Epithelial cell of proximal tubule (primary cell): ENCODE data around the gene COA1. TPM values are rescaled to one million over a fixed set of nuclear protein-coding genes. Genes with fewer than 3 reads are reported as not detected.

Experiments
- DNase-seq: peaks from one replicate; pipeline ENCODE4 v3.0.0-alpha.2; 2011; ENCODE audit warnings: low read depth
- H3K4me3 ChIP-seq: 2 replicates; pipeline ENCODE4 v1.5.1; 2011; ENCODE audit warnings: low read depth, mild to moderate bottlenecking, low read length
- total RNA-seq: library from RNA; depleted of rRNA; stranded (reverse); fragments of >200 nt; gene quantifications from 2 replicates; pipeline ENCODE4 v1.2.3, GENCODE V29; 2015
- TF ChIP-seq, protein P1 (sequence below): conservative IDR thresholded peaks from 2 replicates; pipeline ENCODE4 v1.5.1; 2012; ENCODE audit warnings: low read depth, mild to moderate bottlenecking, low read length

COA1 gene
- total RNA-seq, 1 donor from 2014 or later = 54.0 TPM

DNA sequence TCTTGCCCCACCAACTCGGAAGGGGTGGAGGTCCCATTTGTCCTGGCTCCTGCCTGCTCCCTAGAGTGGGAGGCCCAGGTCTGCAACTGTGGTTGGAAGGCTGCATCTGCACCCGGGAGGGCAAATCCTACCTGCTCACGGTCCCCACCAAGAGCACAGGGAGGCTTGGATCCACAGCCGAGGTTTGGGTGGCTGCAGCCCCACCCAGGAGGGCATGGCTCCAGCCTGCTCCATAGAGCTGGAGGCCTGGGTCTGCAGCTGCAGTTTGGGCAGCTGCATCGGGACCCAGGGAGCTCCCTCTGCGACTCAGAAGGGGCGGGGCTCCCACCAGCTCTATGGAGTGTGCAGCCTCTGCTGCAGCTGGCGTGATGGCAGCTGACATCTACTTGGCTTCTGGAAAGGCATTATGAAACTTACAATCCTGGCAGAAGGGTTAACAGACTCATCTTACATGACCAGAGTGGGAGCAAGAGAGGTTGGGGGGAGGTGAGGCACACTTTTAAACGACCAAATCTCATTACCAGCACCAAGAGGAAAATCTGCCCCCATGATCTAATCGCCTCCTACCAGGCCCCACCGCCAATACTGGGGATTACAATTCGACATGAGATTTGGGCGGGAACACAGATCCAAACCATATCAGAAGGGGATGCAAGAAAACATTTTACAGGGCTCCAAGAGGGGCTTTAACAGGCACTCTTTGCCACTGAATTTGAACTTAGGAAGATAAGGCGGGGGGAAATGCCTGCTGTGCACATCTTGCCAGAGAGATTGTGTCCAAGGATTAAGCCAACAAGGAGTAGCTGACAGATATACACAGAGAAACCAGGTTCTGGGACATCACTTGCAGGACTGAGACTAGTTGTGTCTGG is 20.9 kb upstream of the COA1 start:
- no peak overlapping the region for H3K4me3 ChIP-seq
- TF ChIP-seq, protein P1, sequence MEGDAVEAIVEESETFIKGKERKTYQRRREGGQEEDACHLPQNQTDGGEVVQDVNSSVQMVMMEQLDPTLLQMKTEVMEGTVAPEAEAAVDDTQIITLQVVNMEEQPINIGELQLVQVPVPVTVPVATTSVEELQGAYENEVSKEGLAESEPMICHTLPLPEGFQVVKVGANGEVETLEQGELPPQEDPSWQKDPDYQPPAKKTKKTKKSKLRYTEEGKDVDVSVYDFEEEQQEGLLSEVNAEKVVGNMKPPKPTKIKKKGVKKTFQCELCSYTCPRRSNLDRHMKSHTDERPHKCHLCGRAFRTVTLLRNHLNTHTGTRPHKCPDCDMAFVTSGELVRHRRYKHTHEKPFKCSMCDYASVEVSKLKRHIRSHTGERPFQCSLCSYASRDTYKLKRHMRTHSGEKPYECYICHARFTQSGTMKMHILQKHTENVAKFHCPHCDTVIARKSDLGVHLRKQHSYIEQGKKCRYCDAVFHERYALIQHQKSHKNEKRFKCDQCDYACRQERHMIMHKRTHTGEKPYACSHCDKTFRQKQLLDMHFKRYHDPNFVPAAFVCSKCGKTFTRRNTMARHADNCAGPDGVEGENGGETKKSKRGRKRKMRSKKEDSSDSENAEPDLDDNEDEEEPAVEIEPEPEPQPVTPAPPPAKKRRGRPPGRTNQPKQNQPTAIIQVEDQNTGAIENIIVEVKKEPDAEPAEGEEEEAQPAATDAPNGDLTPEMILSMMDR = no peak
- no peak for DNase-seq

DNA sequence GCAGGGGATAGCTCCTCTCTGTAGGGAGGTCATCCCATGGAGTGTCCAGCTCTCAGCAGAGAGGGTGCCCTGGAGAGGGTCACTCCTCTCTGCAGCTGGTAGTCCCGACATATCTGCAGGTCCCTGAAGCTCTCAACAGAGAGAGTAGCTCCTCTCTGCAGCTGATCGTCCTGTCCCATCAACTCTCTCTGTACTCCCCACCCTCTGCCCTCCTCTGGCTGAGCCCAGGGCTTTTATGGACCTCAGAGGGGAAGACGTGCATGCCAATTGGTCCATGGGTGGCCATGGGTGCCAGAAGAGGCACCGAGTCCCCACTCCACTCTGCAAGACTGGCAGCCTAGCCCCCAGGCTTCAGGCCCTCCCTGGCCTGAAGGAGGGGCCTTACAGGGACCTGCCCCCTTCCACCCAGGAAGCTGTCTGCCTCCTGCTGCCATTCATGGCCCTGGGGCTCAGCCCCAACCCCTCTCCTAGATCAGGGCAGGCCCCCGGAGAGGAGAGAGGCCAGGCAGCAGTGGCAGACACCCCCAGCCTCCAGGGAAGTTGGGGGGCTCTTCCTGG is 20.1 kb upstream of the COA1 start:
- DNase-seq = no peak
- H3K4me3 ChIP-seq = no peak overlapping the region
- TF ChIP-seq, protein P1 = no peak

DNA sequence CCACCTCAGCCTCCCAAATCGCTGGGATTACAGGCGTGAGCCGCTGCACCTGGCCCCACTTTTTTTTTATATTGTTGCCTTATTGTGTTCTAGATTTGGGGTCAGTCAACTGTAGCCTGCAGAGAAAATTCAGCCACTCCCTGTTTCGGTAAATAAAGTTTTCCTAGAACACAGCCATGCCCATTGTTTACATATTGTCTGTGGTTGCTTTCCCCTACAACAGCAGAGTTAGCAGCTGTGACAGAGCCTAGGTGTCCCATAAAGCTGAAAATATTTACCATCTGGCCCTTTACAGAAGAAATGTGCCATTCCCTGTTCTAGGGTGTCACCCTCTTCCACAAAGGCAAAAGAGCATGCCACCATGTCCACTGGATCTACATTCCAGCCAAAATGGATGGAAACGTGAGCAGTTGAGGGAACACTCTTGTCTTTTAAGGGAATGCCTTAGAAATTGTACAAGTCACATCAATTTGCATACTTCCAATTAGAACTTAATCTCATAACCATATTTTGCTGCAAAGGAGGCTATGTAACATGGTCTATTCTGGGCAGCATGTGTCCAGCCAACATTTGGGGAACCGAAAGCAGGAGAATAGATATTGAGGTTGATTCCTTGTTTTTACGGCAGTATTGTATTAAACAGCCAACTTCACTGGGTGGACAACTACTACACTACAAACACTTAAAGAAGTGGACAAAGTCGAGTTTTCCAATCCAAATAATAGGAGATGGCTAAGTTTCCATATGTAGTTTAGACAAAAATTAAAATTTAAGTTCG is 18.2 kb upstream of the COA1 start:
- no peak overlapping the region for H3K4me3 ChIP-seq
- TF ChIP-seq, protein P1 = no peak
- DNase-seq = no peak

DNA sequence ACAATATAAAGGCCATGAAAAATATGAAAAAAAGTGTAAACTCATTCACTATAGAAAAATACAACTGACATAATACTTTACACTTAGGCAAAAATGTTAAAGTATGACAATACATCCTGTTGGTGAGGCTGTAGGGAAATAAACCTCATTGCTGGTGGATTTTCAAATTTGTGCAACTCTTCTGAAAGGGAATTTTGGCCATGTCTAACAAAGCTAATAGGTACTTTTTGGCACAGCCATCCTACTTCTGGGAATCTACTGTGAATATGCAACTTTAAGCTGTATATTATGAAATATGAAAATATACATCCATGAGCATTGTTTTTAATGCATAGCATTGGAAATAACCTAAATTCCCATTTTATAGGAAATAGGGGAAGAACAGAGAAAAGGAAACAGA is 13.4 kb upstream of the COA1 start:
- H3K4me3 ChIP-seq = no peak overlapping the region
- no peak for DNase-seq
- TF ChIP-seq, protein P1 = no peak

DNA sequence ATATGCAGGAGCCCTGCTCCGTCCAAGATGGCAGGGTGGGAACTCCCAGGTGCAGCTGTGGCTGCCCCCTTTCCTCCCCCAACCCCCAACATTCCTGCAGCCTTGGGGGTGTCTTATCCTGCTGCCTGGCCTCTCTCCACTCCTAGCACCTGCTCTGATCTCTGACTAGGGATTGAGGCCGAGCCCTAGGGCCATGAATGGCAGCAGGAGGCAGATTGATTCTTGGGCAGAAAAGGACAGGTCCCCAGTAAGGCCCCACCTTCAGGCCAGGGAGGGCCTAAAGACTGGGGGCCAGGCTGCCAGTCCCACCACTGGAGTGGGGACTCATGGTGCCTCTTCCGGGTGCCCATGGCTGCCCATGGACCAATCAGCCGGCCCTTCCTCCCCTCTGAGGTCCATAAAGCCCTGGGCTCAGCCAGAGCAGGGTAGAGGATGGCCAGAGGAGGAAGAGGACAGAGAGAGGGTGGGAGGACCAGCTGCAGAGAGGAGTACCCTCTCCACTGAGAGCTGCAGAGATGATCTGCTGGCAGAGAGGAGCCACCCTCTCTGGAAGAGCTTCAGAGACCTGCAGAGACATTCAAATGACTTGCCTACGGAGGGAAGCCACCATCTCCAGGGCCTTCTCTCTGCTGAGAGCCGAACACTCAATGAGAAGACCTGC is 8.3 kb upstream of the COA1 start:
- H3K4me3 ChIP-seq = no peak overlapping the region
- no peak for DNase-seq
- TF ChIP-seq, protein P1 = no peak

DNA sequence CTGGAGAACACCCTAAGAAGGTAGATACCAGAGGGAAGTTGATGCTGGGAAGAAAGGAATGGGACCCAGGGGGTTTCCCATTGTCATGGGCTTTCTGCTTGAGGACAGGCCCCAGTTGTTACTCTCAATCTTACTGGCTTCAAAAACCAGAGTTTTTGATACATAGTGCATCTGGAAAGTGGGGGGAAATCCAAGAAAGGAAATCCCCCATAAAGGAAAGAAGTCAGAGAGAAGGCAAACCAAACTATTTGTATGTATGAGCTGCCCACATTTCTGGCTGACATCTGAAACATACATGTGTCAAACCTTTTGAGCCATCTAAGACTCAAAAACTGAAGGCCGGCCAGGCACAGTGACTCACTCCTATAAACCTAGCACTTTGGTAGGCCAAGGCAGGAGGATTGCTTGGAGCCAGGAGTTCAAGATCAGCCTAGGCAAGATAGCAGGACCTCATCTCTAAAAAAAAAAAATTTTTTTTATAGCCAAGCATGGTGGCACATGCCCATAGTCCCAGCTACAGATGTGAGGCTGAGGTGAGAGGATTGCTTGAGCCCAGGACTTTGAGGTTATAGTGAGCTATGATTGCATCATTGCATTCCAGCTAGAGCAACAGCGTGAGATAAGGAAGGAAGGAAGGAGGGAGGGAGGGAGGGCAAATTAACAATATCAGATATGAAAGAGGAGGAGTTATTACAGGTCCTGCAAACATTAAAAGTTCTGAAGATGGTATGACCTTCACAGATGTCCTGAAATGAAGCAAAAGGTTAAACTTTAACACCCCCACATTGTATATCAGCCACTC is 6.7 kb upstream of the COA1 start:
- no peak for DNase-seq
- TF ChIP-seq, protein P1 = no peak
- no peak overlapping the region for H3K4me3 ChIP-seq
